HuH-7.5 (cell line): ENCODE results near the gene RASL11B.

ENCODE experiments used
- DNase-seq: peaks from one replicate; pipeline ENCODE4 v3.0.0; 2011; ENCODE audit warnings: low spot score

Gene RASL11B

DNA sequence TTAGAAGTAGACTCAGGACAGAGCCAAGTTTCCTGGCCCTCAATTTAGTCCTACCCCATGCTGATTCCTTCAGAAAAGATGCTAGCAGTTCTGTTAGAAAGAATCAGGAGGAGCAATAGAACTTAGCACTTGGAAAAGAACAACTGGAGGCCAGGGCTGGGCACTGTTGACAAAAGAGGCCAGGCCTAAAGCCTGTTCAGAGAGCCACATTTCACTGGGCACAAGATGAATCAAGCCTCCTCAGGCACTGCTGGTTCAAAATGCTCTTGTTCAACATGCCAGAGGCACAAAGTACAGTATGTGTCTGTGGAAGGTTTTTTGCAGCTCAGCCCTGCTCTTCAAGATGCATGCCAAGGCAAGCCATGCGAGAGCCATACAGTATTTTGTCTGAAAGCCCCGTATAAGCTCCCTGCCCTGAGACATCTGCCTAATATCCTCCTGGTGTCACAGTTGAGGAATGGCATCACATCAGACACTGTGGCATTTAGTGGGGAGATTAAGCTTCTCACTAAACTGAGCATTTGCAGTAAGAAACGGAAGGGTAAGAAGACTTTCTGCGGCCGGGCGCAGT is 53.7 kb downstream of the RASL11B start:
- no peak for DNase-seq
